GM21528 (cell line): Measurements from ENCODE around the gene SLC22A25.
"Not testable (repeated sequence)": the region's sequence is repeated elsewhere in the genome, so short reads cannot be mapped to it uniquely, and the experiment has no call there.

Source experiments
- ATAC-seq: cut with Tn5 transposase; IDR thresholded peaks from one replicate; pipeline ENCODE4 v1.9.1; 2021; ENCODE audit warnings: mild to moderate bottlenecking, moderate library complexity; ENCODE audit not compliant: unreplicated experiment, low FRiP score

Gene SLC22A25

GRCh38 chr11:63235471-63236461 is 7.6 kb downstream of the SLC22A25 start:
- not testable (repeated sequence) for ATAC-seq

- no peak for ATAC-seq
These were observed 13.6 kb downstream of the SLC22A25 start for GRCh38 chr11:63229815-63230214.

- no peak for ATAC-seq
These were observed 15.8 kb downstream of the SLC22A25 start for GRCh38 chr11:63227521-63228107.

- ATAC-seq, result no peak
These were observed 16.8 kb downstream of the SLC22A25 start for GRCh38 chr11:63226488-63227114.

GRCh38 chr11:63214093-63214492 is 29.3 kb downstream of the SLC22A25 start:
- ATAC-seq, result no peak

- no peak for ATAC-seq
These were observed 30.7 kb downstream of the SLC22A25 start for GRCh38 chr11:63212742-63213141.

- ATAC-seq, result no peak
These were observed 33.3 kb downstream of the SLC22A25 start for GRCh38 chr11:63210111-63210510.
